CD4-positive, alpha-beta T cell treated with Interleukin-12 subunit alpha and Interleukin-12 subunit beta, for 1 hour (primary cell): ENCODE data around the gene ABCA13.

Source experiments
- DNase-seq: peaks from one replicate; pipeline ENCODE4 v3.0.0-alpha.2; 2020

The ABCA13 gene

DNA sequence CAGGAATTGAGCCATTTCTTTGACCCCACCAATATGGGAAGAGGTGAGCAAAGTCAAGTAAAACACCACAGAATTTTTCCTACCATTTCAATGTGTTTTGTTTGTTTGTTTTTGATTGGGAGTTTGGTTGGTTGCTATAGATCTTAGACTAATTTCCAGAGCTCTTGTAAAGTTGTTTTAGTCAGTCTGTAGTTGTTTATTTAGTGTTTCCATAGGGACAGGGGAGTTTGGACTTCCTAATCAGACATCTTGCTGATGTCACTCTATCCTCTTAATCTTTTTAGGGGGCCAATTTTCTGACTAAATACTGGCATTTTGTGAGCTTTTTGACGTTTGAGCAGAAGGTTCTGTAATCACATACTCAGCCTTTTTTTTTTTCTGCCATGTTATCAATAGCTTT, 266.9 kb downstream of the ABCA13 start:
- no peak for DNase-seq

DNA sequence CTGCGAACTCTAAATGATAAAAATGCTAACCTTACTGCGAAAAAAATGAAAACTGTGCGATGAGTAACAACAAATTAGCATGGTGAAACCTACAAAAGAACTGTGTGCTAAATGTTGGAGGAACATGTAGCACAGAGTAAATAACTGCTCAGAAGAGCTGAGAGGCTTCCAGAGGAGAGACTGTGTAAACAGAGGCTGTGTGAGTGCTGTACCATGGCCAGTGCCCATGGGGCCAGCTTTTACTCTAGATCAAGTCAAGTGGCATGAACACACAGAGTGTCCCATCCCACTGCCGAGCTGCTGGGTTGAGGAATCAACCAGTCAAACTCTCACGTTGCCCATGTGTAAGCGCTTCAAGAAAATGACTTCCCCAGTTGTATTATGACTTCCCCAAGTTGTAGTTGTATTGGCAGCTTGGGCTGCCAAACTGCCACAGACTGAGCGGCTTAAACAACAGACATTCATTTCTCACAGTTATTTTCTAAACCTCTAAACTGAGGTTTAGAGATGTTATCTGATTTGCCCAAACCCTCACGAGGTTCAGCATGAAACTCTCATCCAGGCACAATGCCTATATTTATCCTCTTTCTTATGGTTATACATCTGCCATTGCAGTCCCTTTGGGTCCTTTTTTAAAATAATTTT, 270.7 kb downstream of the ABCA13 start:
- no peak for DNase-seq

DNA sequence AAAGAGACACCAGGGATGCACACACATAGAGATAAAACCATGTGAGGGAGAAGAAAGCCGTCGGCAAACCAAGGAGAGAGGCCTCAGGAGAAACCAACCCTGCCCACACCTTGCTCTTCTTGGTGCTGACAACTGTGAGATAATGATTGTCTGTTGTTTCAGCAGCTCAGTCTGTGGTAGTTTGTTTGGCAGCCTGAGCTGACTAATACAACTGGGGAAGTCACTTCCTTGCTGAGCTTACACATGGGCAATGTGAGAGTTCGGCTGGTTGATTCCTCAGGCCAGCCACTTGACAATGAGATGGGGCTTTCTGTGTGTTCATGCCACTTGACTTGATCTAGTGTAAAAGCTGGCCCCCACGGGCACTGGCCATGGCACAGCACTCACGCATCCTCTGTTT, 271.8 kb downstream of the ABCA13 start:
- no peak for DNase-seq

DNA sequence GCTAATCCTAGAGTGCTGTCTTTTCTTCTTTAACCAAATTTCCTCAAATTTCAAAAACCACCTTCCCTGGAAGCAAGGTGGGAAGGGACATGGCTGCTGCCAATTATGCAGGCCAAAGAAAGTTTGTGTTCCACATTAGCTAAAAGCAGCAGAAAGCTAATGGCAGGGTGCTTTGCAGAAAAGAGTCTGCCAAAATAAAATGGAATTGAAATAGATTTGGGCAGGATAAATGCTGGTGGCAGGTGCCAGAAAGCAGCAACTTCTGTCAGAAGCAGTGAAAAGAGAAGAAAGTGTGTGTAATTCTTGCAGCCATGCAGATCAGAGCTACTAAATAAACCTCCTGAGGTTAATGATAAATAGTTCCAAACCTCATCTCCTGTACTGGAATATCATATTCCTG, 275.5 kb downstream of the ABCA13 start:
- DNase-seq: no peak

DNA sequence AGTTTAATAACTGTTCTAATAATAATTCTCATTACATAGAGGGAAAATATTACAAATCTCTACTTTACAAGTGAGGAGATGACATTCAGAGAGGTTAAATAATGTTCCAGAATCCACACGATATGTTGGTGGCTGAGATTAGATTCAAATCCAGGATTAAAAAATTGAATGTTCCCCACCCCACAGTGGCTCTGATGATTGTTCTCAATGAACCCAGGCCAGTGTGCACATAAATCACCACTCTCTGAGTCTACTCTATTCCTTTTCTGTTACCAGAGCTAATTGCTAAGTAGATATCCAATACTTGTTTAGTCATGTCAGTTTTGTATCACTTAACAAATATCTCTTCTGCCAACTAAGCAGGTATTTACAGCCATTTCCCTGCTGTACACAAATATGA, 281.0 kb downstream of the ABCA13 start:
- no peak for DNase-seq

DNA sequence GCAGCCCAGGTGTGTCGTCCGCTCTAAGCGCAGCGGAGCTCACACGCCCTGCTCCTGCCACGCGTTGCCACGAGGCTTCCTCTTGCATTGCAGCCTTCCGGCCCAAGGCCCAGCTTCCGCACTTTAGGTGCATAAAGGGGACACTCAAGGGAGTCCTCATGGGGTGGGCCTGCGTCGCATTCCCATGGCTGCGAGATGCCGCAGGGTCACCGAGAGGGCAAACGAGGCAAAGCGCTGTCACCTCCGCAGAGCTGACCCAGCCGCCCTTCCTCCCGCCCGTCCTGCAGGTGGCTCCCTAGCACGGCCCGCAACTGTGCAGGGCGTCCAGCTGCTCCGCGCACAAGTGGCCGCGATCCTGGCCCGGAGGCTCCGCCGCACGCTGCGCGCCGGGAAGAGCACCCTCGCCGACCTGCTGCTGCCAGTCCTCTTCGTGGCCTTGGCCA, 283.5 kb downstream of the ABCA13 start:
- no peak for DNase-seq

DNA sequence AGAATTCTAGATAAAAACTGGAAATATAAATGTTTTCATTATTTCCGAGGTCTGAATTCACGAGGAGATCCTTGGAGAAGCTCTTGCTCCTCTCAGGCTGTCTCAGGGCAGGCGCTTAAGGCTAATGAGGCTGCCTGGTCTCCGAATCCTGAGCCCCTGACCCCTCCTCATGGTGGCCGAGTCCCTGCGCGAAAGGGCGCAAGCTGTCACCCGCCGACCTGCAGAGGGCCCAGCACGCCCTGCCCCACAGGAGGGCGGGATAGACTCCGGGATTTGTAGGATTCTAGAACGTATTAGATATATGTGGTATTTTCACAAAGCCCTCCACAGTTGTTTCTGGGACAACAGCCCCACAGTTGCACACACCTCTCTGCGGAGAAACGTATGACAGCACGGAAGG, 284.1 kb downstream of the ABCA13 start:
- DNase-seq: no peak

DNA sequence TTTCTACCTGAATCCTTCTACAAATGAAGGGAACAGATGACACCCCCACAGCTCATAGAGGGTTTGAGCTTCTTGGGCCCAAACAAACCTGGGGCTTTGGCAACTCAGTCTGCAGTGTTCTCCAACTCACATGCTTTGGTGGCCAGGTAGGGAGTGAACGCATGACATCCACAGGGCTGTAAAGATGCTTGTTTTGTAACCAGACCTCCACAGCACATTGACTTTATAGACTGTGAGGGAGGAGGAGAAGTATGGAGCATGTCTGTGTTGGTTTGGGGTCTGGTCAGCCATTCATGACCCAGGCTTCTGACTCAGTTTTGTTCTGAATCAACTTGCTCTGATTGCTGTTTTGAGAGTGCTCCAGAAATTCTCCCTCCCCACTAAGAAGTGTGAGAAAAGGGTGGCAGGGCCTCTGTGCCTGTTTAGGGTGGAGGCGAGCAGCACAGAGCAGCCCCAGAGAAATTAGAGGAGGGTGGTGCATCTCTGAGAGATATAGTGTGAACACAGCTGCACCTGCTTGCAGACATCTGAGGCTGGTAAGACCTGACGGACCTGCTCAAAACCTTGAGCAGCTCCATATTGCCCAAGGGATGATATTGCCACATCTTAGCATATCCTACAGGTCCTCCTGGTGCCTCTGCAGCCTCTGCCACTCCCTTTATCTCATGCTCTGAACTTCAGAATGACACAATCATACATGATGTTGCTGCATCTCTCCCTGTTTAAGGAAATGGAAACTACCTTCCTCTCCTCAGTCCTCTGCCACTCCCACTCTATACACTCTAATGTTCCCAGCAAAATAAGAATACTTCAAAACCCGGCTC, 287.7 kb downstream of the ABCA13 start:
- DNase-seq: no peak

DNA sequence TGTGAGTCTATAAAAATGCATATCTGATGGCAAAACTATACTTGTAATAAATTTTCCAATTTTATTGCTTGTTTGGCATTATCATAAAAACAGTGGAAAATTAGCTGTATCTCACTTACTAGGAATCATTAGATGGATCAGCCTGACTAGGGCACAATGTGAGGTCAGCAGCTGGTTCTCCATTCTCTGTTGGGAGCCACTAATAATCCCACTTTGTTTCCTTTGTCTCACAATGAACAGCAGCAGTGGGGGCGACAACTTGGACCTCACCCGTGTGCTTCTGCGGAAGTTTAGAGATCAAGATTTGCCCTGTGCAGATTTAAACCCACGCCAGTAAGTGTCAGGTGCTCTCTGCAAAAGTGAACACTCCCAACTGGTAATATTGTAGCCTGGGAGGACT, 295.5 kb downstream of the ABCA13 start:
- DNase-seq: no peak

DNA sequence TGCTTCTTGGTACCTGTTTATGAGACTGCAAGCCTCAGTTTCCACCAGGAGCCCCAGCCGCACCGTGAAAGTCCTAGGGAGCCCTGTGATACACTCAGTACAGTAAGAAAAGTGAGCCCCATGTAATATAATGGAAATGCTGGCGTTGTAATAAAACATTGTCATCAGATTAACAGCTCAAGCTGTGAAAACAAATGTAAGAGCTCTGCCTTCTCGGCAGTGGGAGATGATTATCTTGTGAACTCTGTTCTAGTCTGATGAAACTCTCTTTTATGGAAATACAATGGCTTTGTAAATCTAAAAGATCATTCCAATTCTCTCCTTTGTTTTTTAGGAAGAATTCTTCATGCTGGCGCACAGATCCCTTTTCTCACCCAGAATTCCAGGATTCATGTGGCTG, 299.9 kb downstream of the ABCA13 start:
- no peak for DNase-seq

DNA sequence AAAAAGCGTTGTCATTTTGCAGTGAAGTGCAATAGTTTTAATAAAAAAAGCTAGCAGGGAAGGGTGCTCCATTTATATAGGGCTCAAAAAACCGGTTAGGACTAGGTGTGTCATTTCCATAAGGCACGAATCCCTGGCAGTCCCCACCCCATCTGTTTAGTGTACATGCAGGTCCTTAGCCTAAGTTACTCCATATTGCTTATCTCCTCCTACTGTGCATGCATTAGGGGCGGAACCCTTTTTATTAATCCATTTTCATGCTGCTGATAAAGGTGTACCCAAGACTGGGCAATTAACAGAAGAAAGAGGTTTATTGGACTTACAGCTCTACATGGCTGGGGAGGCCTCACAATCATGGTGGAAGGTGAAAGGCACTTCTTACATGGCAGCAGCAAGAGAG, 301.4 kb downstream of the ABCA13 start:
- no peak for DNase-seq

DNA sequence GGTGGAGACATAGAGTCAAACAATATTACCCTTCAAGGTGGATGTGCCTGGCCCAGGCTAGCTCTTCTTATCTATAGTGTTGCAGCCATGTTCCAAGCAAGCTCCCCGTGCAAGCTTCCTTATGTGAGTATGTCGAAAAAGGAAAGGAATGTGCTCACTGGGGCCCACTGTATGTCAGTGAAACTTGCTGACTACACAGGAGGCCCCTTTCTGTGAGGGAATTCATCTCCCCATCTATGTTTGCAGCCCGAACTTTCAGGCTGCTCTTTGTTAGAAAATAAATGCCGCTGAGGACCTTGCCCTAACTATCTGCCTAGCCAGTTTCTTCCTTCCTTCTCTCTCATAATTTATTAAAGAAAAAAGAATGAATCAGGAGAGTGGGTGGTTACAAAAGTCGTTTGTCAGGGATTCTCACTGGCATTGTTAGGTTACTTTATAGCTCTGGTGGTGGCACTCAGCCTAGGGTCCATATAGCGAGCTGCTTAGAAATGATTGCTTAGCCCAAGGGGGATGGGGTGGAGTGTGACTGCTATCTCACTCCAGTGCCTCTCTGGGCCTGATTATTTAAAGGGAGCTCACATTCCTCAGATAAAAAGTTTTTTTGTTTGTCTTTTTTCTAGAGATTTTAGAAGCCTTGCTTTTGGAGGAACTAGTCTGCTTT, 302.1 kb downstream of the ABCA13 start:
- DNase-seq: no peak

DNA sequence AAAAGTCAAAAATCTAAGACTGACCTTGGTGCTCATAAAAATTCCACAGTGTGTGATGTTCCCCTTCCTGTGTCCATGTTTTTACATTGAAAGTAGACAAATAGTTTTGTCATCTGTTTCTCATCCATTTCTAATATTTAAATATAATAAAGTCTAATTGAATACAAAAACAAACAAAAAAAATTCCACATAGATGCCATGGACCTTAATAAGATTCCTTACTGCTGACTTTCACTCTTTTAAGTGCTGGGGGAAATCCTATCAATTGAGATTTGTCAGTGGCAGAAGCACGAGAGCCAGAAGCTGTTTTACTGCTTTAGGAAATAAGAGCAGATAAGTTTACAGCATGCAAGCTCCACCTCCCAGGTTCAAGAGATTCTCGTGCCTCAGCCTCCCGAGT, 310.0 kb downstream of the ABCA13 start:
- DNase-seq: no peak

DNA sequence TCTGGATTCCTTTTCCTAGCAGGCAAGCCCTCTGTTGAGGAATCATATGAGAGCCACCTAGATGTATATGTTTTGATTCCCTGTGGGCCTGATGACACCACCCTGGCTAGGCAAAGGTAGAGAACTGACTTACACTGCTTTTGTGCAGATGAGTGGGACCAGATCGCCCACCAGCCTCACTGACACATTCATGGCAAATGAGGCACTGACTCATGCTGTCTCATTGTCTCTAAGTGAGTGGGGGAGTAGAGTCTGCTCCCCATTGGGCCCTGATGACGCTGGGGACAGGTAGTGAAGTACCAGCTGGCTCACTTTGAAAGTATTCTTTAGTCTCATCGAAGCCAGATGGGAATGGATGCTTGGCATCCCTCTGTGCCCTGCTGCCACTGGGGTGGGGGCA, 326.3 kb downstream of the ABCA13 start:
- no peak for DNase-seq

DNA sequence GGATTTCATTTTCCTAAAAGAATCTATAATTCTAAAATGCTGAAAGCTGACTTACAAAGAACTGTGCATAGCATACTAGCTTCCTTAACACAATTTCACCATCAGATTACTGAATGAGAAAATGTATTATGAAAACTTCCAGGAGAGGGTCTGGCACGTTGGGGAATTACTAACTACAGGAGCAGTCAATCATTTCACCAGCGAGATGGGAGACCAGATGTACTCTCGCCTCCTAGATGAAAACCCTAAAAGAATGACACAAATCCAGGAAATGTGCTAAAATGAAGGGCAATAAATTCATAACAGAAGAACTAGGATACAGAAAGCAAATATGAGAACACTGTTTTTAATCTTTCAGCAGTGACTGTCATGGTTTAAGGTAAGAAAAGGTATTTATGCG, 330.8 kb downstream of the ABCA13 start:
- DNase-seq: no peak

DNA sequence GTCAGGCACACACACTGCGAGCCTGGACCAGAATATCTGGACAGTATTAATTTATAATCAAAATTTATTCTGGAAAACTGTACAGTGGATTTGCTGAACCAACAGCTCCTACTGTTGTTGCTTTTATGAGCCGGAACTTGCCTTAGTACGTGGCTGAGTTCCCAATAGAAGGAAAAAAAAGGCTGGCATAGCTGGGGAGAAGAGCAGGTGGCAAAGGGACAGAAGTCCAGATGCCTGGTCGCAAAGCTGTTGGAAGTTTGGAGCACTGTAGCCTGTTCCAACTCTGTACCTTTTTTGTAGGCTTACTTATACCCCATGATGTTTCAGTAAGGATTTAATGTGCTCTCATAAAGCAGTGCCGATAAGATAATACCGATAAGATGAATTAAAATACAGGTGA, 333.8 kb downstream of the ABCA13 start:
- no peak for DNase-seq

DNA sequence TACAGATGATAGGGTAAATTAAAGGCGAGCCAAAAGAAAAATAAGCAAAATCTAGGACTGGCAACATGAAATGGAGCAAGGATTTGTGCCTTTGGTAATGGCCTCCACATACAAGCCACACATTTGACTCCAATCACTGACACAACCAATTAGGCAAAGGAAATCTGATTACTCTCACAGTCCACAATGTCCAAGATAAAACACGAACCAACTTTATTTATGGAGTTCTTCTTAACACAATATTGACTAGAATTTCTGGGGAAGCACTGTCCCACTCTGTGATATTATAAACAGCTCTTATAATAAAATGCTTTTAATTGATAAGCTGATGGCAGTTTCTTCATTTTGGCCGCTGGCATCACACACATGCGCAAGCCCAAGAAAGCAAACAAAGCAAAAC, 334.2 kb downstream of the ABCA13 start:
- DNase-seq: no peak

DNA sequence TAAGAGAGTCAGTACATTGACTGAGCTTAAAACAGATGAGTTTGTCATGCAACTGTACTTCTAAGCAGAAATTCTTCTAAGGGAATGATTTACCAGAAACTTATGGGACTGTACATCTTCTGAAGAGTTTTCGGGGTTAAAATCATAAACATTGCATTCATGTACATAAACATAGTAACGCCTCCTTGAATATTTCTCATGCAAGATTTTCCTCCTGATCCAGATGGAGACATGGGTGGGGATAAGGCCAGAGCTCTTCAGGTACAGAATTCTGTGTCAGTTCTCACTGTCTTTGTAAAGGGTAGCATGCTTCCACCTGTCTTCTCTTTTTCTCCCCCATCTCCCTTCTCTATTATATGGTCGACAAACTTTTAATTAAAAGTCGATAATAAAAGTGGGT, 335.3 kb downstream of the ABCA13 start:
- DNase-seq: no peak

DNA sequence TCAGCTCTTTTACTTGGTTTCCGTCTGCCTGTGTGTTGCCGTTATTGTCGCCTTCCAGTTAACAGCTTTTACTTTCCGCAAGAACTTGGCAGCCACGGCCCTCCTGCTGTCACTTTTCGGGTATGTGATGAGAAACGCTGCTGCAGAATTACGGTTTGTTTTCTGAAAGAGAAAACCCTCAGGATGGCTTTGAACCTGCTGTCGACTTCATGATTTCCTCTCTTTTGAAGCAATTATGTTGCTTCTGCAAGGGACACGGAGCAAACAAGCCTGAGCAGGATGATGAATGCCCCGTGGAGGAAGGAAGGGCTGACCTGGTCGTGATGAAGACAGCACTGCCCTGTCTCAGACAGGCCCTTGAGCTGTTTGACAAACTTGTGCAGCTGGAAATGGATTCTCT, 339.8 kb downstream of the ABCA13 start:
- DNase-seq: no peak

DNA sequence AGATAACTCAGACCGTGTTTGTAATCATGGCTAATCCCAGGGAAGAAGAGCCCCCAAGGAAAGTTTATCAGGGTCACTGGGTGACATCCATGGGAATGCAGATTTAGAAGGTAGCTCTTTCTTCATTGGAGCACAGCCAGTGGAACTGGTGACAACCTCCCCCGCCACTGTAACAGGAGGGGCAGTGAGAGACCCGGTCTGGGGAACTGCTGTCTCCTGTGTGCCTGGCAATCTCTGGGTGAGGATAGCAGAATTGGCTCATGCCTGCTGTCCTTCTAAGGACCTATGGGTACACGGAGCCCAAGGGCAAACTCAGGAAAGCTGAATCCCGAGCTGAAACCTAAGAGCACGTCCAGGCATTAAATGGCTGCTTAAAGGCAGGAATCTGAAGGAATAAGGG, 341.6 kb downstream of the ABCA13 start:
- DNase-seq: no peak

DNA sequence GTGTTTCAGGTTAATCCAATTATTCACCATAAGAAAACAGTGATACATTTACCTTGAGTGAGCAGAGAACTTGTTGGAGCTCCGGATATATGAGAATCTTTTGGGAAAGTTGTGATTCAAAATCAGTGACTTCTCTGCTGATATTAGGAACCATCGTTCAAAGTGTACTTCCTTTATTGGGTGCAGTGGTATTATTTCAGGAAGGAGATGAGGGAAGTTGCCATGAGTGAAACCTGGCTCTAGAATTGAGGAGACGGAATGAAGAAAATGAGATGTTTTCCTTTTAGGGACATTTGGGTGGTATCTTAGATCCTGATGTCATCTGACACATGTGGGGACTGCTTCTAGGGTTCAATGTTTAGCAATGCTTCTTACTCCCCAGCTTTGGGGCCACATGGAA, 343.9 kb downstream of the ABCA13 start:
- DNase-seq: no peak

DNA sequence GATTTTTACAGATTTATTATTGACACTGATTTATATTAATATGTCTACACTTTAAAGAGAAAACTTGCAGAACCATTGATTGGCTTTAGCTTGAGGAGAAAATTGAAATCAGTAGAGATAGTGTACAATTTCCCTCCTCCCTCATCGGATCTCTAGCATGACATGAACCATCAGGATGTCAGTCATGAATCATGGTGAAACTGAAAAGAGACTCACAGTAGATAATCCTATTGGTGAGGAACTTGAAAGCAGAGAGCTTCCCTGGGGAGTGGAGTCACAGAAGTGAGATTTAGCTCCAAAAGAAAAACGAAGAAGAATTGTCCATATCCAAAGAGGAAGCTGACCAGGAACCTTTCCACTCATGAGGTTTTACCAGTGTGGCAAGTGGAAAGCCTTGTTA, 346.8 kb downstream of the ABCA13 start:
- no peak for DNase-seq

DNA sequence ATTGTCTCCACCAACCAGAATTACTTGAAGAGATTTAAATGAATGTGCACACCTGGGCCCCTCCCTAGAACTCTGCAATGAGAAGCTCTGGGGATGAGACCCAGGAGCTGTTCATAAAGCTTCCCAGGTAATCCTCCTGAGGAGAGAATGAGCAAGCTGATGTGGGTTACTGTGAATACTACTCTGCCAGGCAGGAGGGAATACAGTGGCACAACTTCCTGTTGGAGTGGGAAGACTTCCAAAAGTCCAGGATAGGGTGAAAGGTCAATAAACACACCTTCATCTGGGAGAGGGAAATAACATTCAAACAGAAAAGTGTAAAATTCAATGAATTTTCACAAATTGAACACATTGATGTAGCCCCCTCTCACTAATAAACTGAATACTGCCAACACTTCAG, 351.4 kb downstream of the ABCA13 start:
- DNase-seq: no peak
